WTC11 (cell line): ENCODE results near the gene SUSD1. TPM values are rescaled to one million over a fixed set of nuclear protein-coding genes. Genes with fewer than 3 reads are reported as not detected.

Experiments
- ATAC-seq: fragments of 200-7000 bp; cut with Tn5 transposase; 2 replicates; pipeline ENCODE4 v1.10.0; 2021; ENCODE audit warnings: mild to moderate bottlenecking, moderate library complexity
- CTCF ChIA-PET: fragments of 300-600 bp; sonication (Branson Sonifier 250); formaldehyde crosslinking; loops from one replicate; lab custom pipeline; 2021; ENCODE audit warnings: antibody characterized with exemption; lab: Charles Lee
- POLR2A ChIA-PET: fragments of 350-600 bp; sonication (Branson Sonifier 250); formaldehyde crosslinking; loops from one replicate; lab custom pipeline; 2021; ENCODE audit warnings: antibody characterized with exemption; lab: Charles Lee
- DNase-seq: peaks from one replicate; pipeline ENCODE4 v3.0.0; 2021; ENCODE audit warnings: low spot score
- H3K27ac Mint-ChIP-seq: 2 replicates; pipeline ENCODE4 v1.8.0; 2021; ENCODE audit warnings: mixed read lengths
- H3K27me3 Mint-ChIP-seq: 2 replicates; pipeline ENCODE4 v1.8.0; 2021; ENCODE audit warnings: low read depth, mild to moderate bottlenecking, moderate library complexity, mixed read lengths
- H3K36me3 Mint-ChIP-seq: 2 replicates; pipeline ENCODE4 v1.8.0; 2021; ENCODE audit warnings: mixed read lengths
- H3K4me1 Mint-ChIP-seq: 2 replicates; pipeline ENCODE4 v1.8.0; 2022; ENCODE audit warnings: mixed read lengths
- H3K4me3 Mint-ChIP-seq: 2 replicates; pipeline ENCODE4 v1.8.0; 2021; ENCODE audit warnings: mild to moderate bottlenecking, moderate library complexity, mixed read lengths
- H3K9me3 Mint-ChIP-seq: 2 replicates; pipeline ENCODE4 v1.8.0; 2021; ENCODE audit warnings: mixed read lengths
- CREB1 ChIP-seq: sonication (generic); formaldehyde crosslinking; IDR thresholded peaks from 2 replicates; pipeline ENCODE4 v1.8.0; 2023; ENCODE audit warnings: mild to moderate bottlenecking, missing genetic modification reagents
- EMX1 ChIP-seq: fragments of 250-450 bp; sonication (Bioruptor Pico); IDR thresholded peaks from 2 replicates; pipeline ENCODE4 v1.8.0; 2021; ENCODE audit warnings: mild to moderate bottlenecking
- IRF2 ChIP-seq: sonication (generic); formaldehyde crosslinking; IDR thresholded peaks from 2 replicates; pipeline ENCODE4 v1.8.0; 2022; ENCODE audit warnings: low read depth, missing genetic modification reagents, borderline replicate concordance
- JUN ChIP-seq: sonication (generic); formaldehyde crosslinking; IDR thresholded peaks from 2 replicates; pipeline ENCODE4 v1.8.0; 2023; ENCODE audit warnings: mild to moderate bottlenecking, missing genetic modification reagents
- NR3C1 ChIP-seq: sonication (generic); formaldehyde crosslinking; conservative IDR thresholded peaks from 2 replicates; pipeline ENCODE4 v1.8.1; 2023; ENCODE audit warnings: low read depth, mild to moderate bottlenecking, missing genetic modification reagents
- OVOL2 ChIP-seq: fragments of 250-450 bp; sonication (Bioruptor Pico); IDR thresholded peaks from 2 replicates; pipeline ENCODE4 v1.9.0; 2021; ENCODE audit warnings: mild to moderate bottlenecking, borderline replicate concordance
- RELA ChIP-seq: sonication (generic); formaldehyde crosslinking; IDR thresholded peaks from 2 replicates; pipeline ENCODE4 v1.8.1; 2022; ENCODE audit warnings: missing genetic modification reagents, mild to moderate bottlenecking, borderline replicate concordance
- ZNF121 ChIP-seq: sonication (generic); formaldehyde crosslinking; IDR thresholded peaks from 2 replicates; pipeline ENCODE4 v1.8.0; 2023; ENCODE audit warnings: missing genetic modification reagents
- total RNA-seq: library from RNA; stranded (reverse); gene quantifications from 3 replicates; pipeline ENCODE4 v1.2.3, GENCODE V29; 2021
- TF ChIP-seq, protein P1 (sequence below): sonication (generic); formaldehyde crosslinking; IDR thresholded peaks from 2 replicates; pipeline ENCODE4 v1.8.1; 2022; ENCODE audit warnings: mild to moderate bottlenecking, missing genetic modification reagents, moderate library complexity, borderline replicate concordance
- TF ChIP-seq, protein P2 (sequence below): sonication (generic); formaldehyde crosslinking; IDR thresholded peaks from 2 replicates; pipeline ENCODE4 v1.8.0; 2022; ENCODE audit warnings: mild to moderate bottlenecking, missing genetic modification reagents
- TF ChIP-seq, protein P3 (sequence below): fragments of 200-600 bp; IDR thresholded peaks from 2 replicates; pipeline ENCODE4 v1.8.0; 2022; ENCODE audit warnings: antibody characterized with exemption
- TF ChIP-seq, protein P4 (sequence below): fragments of 250-450 bp; sonication (Bioruptor Pico); conservative IDR thresholded peaks from 2 replicates; pipeline ENCODE4 v1.9.0; 2021; ENCODE audit warnings: mild to moderate bottlenecking

SUSD1 gene
- total RNA-seq, 1 experiment from 2014 or later, result 5.1 TPM

DNA sequence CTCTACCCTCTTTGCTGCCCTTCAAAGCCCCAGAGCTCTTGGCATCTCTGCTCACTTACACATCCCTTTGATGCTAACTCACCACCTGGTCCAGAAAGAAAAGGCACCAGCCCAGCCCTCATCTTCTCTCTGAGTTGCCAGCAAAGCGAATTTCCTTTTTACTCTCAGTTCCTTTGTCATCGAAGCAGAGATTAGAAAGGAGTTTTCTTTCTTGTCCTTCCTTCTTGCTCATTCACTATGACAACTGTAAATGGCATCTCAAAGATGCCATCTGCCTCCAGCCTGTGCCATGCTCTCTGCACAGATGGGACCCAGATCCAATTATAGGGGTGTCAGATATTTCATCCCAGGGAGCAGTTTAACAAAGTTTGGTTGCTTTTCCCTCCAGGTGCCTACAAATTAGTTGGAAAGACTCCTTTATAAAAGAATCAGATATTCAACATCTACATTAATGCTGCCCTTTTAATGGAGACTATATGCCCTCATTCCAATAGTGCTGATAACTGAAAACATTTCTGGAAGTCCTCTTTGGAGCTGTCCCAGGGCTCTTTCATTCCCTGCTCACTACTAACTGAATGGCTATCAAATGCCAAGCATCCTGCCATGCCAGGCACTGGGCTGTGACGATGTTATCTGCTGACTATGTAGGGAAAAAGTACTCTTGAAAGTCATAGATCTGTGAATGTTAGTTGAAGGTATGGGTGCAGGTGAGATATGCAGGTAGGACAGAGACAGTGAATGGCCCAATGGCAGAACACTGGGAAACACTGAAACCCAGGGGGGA is 58.9 kb downstream of the SUSD1 start (continued):
- TF ChIP-seq ZNF121 (CRISPR knock-in tag) (no peak), OVOL2 (CRISPR knock-in tag) (no peak)

DNA sequence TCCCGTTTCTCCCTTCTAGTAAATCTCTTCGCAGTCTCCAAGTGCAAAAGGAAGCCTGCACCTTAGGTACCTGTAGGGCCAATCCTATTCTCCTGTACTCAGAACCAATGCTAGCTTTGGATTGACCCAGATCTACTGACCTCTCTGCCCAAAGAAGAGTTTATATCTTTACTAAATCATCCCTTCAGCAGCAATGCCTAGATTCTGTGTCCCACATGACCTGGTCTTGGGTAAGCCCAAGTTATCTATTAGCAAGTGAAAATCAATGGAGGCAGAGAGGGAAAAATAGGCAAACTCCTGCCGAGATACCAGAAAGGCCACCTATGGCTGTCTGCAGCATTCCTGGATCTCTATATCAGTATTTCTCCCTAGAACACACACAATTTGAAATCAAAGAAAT is 60.0 kb downstream of the SUSD1 start:
- DNase-seq (no peak), ATAC-seq (no peak)
- TF ChIP-seq, protein P1, sequence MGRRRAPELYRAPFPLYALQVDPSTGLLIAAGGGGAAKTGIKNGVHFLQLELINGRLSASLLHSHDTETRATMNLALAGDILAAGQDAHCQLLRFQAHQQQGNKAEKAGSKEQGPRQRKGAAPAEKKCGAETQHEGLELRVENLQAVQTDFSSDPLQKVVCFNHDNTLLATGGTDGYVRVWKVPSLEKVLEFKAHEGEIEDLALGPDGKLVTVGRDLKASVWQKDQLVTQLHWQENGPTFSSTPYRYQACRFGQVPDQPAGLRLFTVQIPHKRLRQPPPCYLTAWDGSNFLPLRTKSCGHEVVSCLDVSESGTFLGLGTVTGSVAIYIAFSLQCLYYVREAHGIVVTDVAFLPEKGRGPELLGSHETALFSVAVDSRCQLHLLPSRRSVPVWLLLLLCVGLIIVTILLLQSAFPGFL (CRISPR knock-in tag), result no peak
- H3K36me3 Mint-ChIP-seq, result no peaks in the 10 kb centered on the region
- no peaks in the 10 kb centered on the region for H3K9me3 Mint-ChIP-seq
- H3K27ac Mint-ChIP-seq, result no peak overlapping the region
- no peak overlapping the region for H3K4me3 Mint-ChIP-seq
- no peaks in the 10 kb centered on the region for H3K27me3 Mint-ChIP-seq
- POLR2A ChIA-PET, result no interaction called here
- CTCF ChIA-PET, result interaction anchor here (0.7 to 1.6 kb wide), 3 partner anchors 219 to 265 kb away, joined by 3 to 6 read pairs (median 4); partner anchors contain the start of genes HSDL2 and PTBP3
- peaks cover 14% of the 10 kb centered on the region for H3K4me1 Mint-ChIP-seq

DNA sequence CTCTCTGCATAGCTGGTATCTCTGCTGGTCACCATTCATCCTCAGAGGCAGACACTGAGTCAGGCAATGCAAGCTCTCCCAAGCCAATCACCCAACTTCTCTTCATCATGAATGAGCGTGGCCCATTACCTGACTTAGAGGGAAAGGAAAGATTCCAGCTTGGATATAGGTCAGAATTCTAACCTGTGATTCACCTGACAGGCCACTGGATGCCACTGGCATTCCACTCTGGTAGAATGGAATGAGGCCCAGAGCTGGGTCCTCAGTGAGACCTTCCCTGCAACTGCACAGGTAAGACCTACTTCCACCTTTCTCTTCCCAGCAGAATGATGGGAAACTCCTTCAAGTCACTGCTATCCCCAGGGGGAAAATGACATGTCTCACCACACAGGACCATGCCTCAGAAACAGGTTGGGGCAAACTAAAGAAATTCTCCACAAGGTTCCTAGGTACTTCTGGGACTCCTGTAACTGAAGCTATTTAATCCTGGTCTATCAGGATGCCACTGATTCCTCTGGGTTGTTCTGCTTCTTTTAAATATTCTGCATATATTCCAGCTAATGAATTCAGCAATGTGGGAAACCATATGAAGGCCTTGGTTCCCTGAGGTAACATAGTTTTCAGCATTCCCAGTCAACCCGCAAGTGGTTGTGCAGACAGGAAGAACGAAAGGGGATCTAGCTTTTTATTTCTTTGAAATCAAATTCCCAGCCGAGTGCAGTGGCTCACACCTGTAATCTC is 62.0 kb downstream of the SUSD1 start:
- DNase-seq, result peak; percentile 64
- ChIA-PET POLR2A (interaction anchor here (0.6 to 1.4 kb wide), 2 partner anchors 11 to 220 kb away, joined by 3 to 6 read pairs; partner anchors contain the start of gene PTBP3), CTCF (interaction anchor here (0.6 to 2.2 kb wide), 58 partner anchors 11 to 790 kb away, joined by 3 to 31 read pairs (median 4); partner anchors contain the start of genes HSDL2, PTBP3 and SUSD1)

DNA sequence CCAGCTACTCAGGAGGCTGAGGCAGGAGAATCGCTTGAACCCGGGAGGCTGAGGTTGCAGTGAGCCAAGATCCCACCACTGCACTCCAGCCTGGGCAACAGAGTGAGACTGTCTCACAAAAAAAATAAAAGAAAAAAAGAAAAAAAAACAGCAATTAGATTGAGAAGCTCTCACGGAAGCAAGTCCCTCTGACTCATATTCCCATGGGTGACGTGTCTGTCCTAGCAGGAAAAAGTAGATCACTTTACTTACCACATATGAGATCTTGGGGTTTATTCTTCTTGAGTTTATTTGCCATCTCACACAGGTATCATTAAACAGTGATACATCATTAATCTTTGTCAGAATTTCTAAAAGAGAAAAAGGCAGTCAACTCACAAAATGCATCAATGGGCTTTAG is 62.6 kb downstream of the SUSD1 start:
- DNase-seq (no peak), ATAC-seq (no peak)
- TF ChIP-seq JUN (CRISPR knock-in tag) (no peak), EMX1 (no peak), RELA (CRISPR knock-in tag) (no peak)
- TF ChIP-seq, protein P2, sequence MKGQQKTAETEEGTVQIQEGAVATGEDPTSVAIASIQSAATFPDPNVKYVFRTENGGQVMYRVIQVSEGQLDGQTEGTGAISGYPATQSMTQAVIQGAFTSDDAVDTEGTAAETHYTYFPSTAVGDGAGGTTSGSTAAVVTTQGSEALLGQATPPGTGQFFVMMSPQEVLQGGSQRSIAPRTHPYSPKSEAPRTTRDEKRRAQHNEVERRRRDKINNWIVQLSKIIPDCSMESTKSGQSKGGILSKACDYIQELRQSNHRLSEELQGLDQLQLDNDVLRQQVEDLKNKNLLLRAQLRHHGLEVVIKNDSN (CRISPR knock-in tag), result no peak
- POLR2A ChIA-PET, result interaction anchor here (0.6 to 1.4 kb wide), 2 partner anchors 11 to 221 kb away, joined by 3 to 6 read pairs; partner anchors contain the start of gene PTBP3
- Mint-ChIP-seq H3K4me3 (no peak overlapping the region), H3K4me1 (peaks cover 3% of the 10 kb centered on the region; the same call in 1 of the 2 replicates), H3K27ac (no peak overlapping the region), H3K36me3 (no peaks in the 10 kb centered on the region), H3K9me3 (no peaks in the 10 kb centered on the region), H3K27me3 (no peaks in the 10 kb centered on the region)
- CTCF ChIA-PET, result interaction anchor here (0.6 to 2.2 kb wide), 51 partner anchors 10 to 790 kb away, joined by 3 to 31 read pairs (median 4); partner anchors contain the start of genes HSDL2, PTBP3 and SUSD1

More for the DNA sequence above, 62.0 kb downstream of the SUSD1 start:
- H3K4me3 Mint-ChIP-seq, result no peak overlapping the region
- no peak overlapping the region for H3K27ac Mint-ChIP-seq
- H3K36me3 Mint-ChIP-seq, result no peaks in the 10 kb centered on the region
- no peaks in the 10 kb centered on the region for H3K9me3 Mint-ChIP-seq
- peaks cover 3% of the 10 kb centered on the region; the same call in 1 of the 2 replicates for H3K4me1 Mint-ChIP-seq
- no peaks in the 10 kb centered on the region for H3K27me3 Mint-ChIP-seq
- TF ChIP-seq NR3C1, result no peak
- TF ChIP-seq, protein P3, sequence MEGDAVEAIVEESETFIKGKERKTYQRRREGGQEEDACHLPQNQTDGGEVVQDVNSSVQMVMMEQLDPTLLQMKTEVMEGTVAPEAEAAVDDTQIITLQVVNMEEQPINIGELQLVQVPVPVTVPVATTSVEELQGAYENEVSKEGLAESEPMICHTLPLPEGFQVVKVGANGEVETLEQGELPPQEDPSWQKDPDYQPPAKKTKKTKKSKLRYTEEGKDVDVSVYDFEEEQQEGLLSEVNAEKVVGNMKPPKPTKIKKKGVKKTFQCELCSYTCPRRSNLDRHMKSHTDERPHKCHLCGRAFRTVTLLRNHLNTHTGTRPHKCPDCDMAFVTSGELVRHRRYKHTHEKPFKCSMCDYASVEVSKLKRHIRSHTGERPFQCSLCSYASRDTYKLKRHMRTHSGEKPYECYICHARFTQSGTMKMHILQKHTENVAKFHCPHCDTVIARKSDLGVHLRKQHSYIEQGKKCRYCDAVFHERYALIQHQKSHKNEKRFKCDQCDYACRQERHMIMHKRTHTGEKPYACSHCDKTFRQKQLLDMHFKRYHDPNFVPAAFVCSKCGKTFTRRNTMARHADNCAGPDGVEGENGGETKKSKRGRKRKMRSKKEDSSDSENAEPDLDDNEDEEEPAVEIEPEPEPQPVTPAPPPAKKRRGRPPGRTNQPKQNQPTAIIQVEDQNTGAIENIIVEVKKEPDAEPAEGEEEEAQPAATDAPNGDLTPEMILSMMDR, result peak; percentile 47; the same call in 1 of the 2 replicates
- no peak for TF ChIP-seq CREB1 (CRISPR knock-in tag)
- TF ChIP-seq IRF2 (CRISPR knock-in tag), result no peak
- TF ChIP-seq, protein P4, sequence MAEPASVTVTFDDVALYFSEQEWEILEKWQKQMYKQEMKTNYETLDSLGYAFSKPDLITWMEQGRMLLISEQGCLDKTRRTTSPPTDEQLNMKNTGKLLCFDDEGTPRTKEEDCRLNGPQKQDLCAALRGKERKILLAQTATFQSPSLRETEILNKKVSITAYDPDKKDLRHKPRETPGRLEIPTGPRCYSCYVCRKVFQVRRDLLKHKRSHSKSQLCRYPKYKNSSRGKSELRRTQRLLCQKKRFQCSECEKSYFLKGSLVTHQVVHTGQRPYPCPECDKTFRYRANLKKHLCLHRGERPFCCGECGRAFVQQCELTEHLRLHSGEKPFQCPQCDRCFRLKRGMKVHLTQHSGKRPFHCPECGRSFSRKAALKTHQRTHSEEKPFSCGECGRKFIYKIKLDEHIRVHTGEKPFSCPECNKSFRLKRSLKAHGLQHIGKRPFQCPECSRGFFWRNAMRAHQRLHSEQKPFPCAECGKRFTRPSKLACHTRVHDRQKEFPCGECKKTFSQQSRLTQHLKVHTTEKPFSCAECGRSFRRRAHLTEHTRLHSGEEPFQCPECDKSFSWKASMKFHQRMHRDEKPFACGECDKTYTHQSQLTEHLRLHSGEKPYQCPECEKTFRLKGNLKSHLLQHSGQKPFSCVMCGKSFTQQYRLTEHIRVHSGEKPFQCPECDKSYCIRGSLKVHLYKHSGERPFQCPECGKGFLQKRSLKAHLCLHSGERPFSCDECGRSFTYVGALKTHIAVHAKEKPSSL (CRISPR knock-in tag), result no peak
- ATAC-seq, result peak; percentile 99
